H1 (cell line): ENCODE measurements around the gene LIPC. TPM values are rescaled to one million over a fixed set of nuclear protein-coding genes. Genes with fewer than 3 reads are reported as not detected.

Experiments
- CTCF ChIA-PET: fragments of 300-600 bp; sonication (Branson Sonifier 250); formaldehyde crosslinking; loops from one replicate; lab custom pipeline; 2021; ENCODE audit not compliant: partially characterized antibody; lab: Charles Lee
- POLR2A ChIA-PET: fragments of 300-600 bp; sonication (Branson Sonifier 250); formaldehyde crosslinking; loops from one replicate; lab custom pipeline; 2021; ENCODE audit warnings: inconsistent platforms; ENCODE audit not compliant: partially characterized antibody; lab: Charles Lee
- DNase-seq, 2 experiments: peaks; one replicate each; pipeline versions ENCODE4 v3.0.0 to v3.0.0-alpha.2; 2010 to 2022; ENCODE audit warnings: low spot score in 2 of 2, low read depth in 1 of 2, mixed read lengths in 1 of 2
- FAIRE-seq: peaks from 2 replicates; lab custom pipeline; 2011; peaks lifted over from hg19 to GRCh38; lab: Jason Lieb, UNC
- H2AFZ ChIP-seq: 2 replicates; pipeline ENCODE4 v1.8.1; 2012; ENCODE audit warnings: low read length, inconsistent platforms
- H2AK5ac ChIP-seq: 2 replicates; pipeline ENCODE4 v1.6.1; 2013; ENCODE audit warnings: low read depth, low read length
- H2BK120ac ChIP-seq: replicated peaks from 2 replicates; pipeline ENCODE3; 2013; ENCODE audit warnings: low read depth, low read length, inconsistent platforms
- H2BK12ac ChIP-seq: 2 replicates; pipeline ENCODE4 v1.6.1; 2013; ENCODE audit warnings: low read depth, low read length
- H2BK15ac ChIP-seq: 2 replicates; pipeline ENCODE4 v1.6.1; 2013; ENCODE audit warnings: low read length
- H2BK20ac ChIP-seq: 2 replicates; pipeline ENCODE4 v1.6.1; 2013; ENCODE audit warnings: low read length
- H2BK5ac ChIP-seq: 2 replicates; pipeline ENCODE4 v1.6.1; 2013; ENCODE audit warnings: low read depth, low read length
- H3K14ac ChIP-seq: 2 replicates; pipeline ENCODE4 v1.6.1; 2013; ENCODE audit warnings: inconsistent platforms; ENCODE audit not compliant: insufficient read length
- H3K18ac ChIP-seq: 2 replicates; pipeline ENCODE4 v1.6.1; 2013; ENCODE audit warnings: low read length; ENCODE audit errors: extremely low read depth
- H3K23ac ChIP-seq: 2 replicates; pipeline ENCODE4 v1.6.1; 2013; ENCODE audit warnings: inconsistent platforms; ENCODE audit not compliant: insufficient read length
- H3K23me2 ChIP-seq: 2 replicates; pipeline ENCODE4 v1.6.1; 2013; ENCODE audit warnings: low read depth, low read length
- H3K27ac ChIP-seq: 2 replicates; pipeline ENCODE4 v1.6.1; 2011; ENCODE audit warnings: low read depth, low read length, inconsistent platforms
- H3K27me3 ChIP-seq, 4 experiments: replicated peaks in 1 of 4; 1 replicate in 1 of 4; 2 replicates in 3 of 4; pipeline versions ENCODE4 v1.6.1 to v1.8.1; 2011 to 2013; ENCODE audit warnings: low read length in 3 of 4, mild to moderate bottlenecking in 3 of 4, inconsistent platforms in 2 of 4, mixed read lengths in 2 of 4, moderate library complexity in 1 of 4; ENCODE audit not compliant: control insufficient read depth in 3 of 4, insufficient read depth in 3 of 4; ENCODE audit errors: extremely low read depth in 1 of 4
- H3K36me3 ChIP-seq, 4 experiments: 2 replicates each; pipeline versions ENCODE4 v1.6.1 to v1.8.1; 2011 to 2013; ENCODE audit warnings: mild to moderate bottlenecking in 4 of 4, low read length in 3 of 4, moderate library complexity in 2 of 4, control low read depth in 1 of 4, inconsistent platforms in 1 of 4; ENCODE audit not compliant: insufficient read depth in 4 of 4, control insufficient read depth in 2 of 4
- H3K4ac ChIP-seq: replicated peaks from 2 replicates; pipeline ENCODE3; 2013; ENCODE audit warnings: low read length, low read depth, mixed read lengths, inconsistent platforms; ENCODE audit not compliant: insufficient read length
- H3K4me1 ChIP-seq, 4 experiments: replicated peaks in 1 of 4; 1 replicate in 1 of 4; 2 replicates in 3 of 4; pipeline versions ENCODE4 v1.6.1 to v1.8.1; 2011 to 2013; ENCODE audit warnings: low read length in 3 of 4, inconsistent platforms in 2 of 4, mixed read lengths in 1 of 4; ENCODE audit not compliant: insufficient read depth in 4 of 4, control insufficient read depth in 3 of 4
- H3K4me2 ChIP-seq, 2 experiments: 2 replicates each; pipeline versions ENCODE4 v1.6.1 to v1.8.1; 2011 to 2013; ENCODE audit warnings: low read depth in 2 of 2, low read length in 2 of 2, control low read depth in 1 of 2, inconsistent platforms in 1 of 2, mild to moderate bottlenecking in 1 of 2; ENCODE audit not compliant: insufficient read depth in 1 of 2
- H3K4me3 ChIP-seq, 4 experiments: fragments of 200-600, 300-600 bp in 1 of 4; sonication (generic), shearing (Covaris generic), sonication (Bioruptor Twin) in 1 of 4; 2 replicates each; pipeline versions ENCODE4 v1.5.1 to v1.8.1; 2011 to 2016; ENCODE audit warnings: low read length in 4 of 4, low read depth in 3 of 4, control low read depth in 2 of 4, inconsistent platforms in 2 of 4, mild to moderate bottlenecking in 2 of 4, mixed read lengths in 1 of 4, moderate library complexity in 1 of 4; ENCODE audit not compliant: insufficient read depth in 2 of 4; ENCODE audit errors: extremely low read depth in 1 of 4
- H3K56ac ChIP-seq: replicated peaks from 2 replicates; pipeline ENCODE3; 2013; ENCODE audit warnings: low read depth, mild to moderate bottlenecking, mixed read lengths, low read length, inconsistent platforms; ENCODE audit not compliant: insufficient read length
- H3K79me1 ChIP-seq: 2 replicates; pipeline ENCODE4 v1.6.1; 2013; ENCODE audit warnings: low read depth, low read length, control low read depth
- H3K79me2 ChIP-seq, 2 experiments: 2 replicates each; pipeline versions ENCODE4 v1.6.1 to v1.8.1; 2012 to 2013; ENCODE audit warnings: low read length in 2 of 2, mild to moderate bottlenecking in 2 of 2, inconsistent platforms in 1 of 2; ENCODE audit not compliant: insufficient read depth in 2 of 2, control insufficient read depth in 1 of 2
- H3K9ac ChIP-seq, 4 experiments: replicated peaks in 1 of 4; 1 replicate in 1 of 4; 2 replicates in 3 of 4; pipeline versions ENCODE4 v1.6.1 to v1.8.1; 2011 to 2013; ENCODE audit warnings: low read depth in 3 of 4, low read length in 3 of 4, control low read depth in 2 of 4, mild to moderate bottlenecking in 2 of 4, moderate library complexity in 2 of 4, inconsistent platforms in 1 of 4; ENCODE audit errors: extremely low read depth in 1 of 4
- H3K9me3 ChIP-seq, 2 experiments: 2 replicates each; pipeline versions ENCODE4 v1.6.1 to v1.8.1; 2012 to 2013; ENCODE audit warnings: mild to moderate bottlenecking in 2 of 2, moderate library complexity in 2 of 2, control low read depth in 1 of 2, inconsistent platforms in 1 of 2, low read depth in 1 of 2, low read length in 1 of 2, mixed read lengths in 1 of 2; ENCODE audit not compliant: insufficient read depth in 2 of 2
- H4K20me1 ChIP-seq, 2 experiments: replicated peaks in 1 of 2; 2 replicates each; pipeline versions ENCODE3 to v1.8.1; 2011 to 2013; ENCODE audit warnings: inconsistent platforms in 2 of 2, low read length in 2 of 2, mild to moderate bottlenecking in 1 of 2; ENCODE audit not compliant: insufficient read depth in 2 of 2, control insufficient read depth in 1 of 2
- H4K5ac ChIP-seq: 2 replicates; pipeline ENCODE4 v1.6.1; 2013; ENCODE audit warnings: low read length, low read depth, mixed read lengths, inconsistent platforms; ENCODE audit not compliant: insufficient read length
- H4K8ac ChIP-seq: 2 replicates; pipeline ENCODE4 v1.8.0; 2013; ENCODE audit warnings: mild to moderate bottlenecking, moderate library complexity, low read length, inconsistent platforms; ENCODE audit not compliant: insufficient read depth; ENCODE audit errors: extremely low read depth
- H4K91ac ChIP-seq: replicated peaks from 2 replicates; pipeline ENCODE3; 2013; ENCODE audit warnings: low read length, mixed read lengths, inconsistent platforms; ENCODE audit not compliant: insufficient read length
- TEAD4 ChIP-seq: IDR thresholded peaks from 2 replicates; pipeline ENCODE4 v1.6.1; 2012; ENCODE audit warnings: low read depth, low read length, inconsistent platforms, mixed read lengths
- WGBS, 2 experiments: shearing (Covaris generic) in 1 of 2; methylation state at CpG; one replicate each; pipeline versions ENCODE4 v1.1.6 to v1.1.7; 2013 to 2015; ENCODE audit warnings: low lambda C conversion rate in 2 of 2, mixed read lengths in 2 of 2, inconsistent platforms in 1 of 2, low coverage in 1 of 2, missing lambda C conversion rate in 1 of 2; ENCODE audit not compliant: insufficient replicate concordance in 2 of 2, insufficient coverage in 1 of 2, insufficient read length in 1 of 2; ENCODE audit errors: extremely low coverage in 1 of 2, missing lambda C conversion rate in 1 of 2; 5-methylcytosine and 5-hydroxymethylcytosine counted together
- polyA plus RNA-seq, 7 experiments: library from polyadenylated mRNA; depleted of rRNA in 3 of 7; stranded (reverse) in 5 of 7; unstranded in 2 of 7; fragments of >200 nt in 5 of 7; fragments of 200-250 nt in 2 of 7; gene quantifications; 1 replicate in 5 of 7; 2 replicates in 1 of 7; 4 replicates in 1 of 7; pipeline versions ENCODE4 v1.2.1 to v1.2.3, GENCODE V29; 2011 to 2013; ENCODE audit warnings: missing spikeins in 2 of 7, mixed read lengths in 2 of 7
- total RNA-seq: library from RNA; stranded (reverse); fragmentation: NEBNext Ultra II Directional; extraction: Animal tissue kit (Norgen Biotek cat#: 25700); gene quantifications from 2 replicates; pipeline ENCODE4 v1.2.1, GENCODE V29; 2021

Gene LIPC
- total and polyA plus RNA-seq, 2 of the 8 experiments (the other 6 are each of a cell fraction or from before 2014, with no cell fraction given) = not detected

- no peak overlapping the region for H2BK5ac ChIP-seq
- no peak overlapping the region for H3K56ac ChIP-seq
- H3K36me3 ChIP-seq = no peaks in the 10 kb centered on the region
- no peak overlapping the region for H2BK12ac ChIP-seq
- CTCF ChIA-PET = interaction anchor here (1.8 kb wide), 1 partner anchor 17 kb away, joined by 6 read pairs; no protein-coding TSS in a partner anchor
- no peaks in the 10 kb centered on the region for H3K23me2 ChIP-seq
- no peaks in the 10 kb centered on the region for H3K4me1 ChIP-seq
- no peak overlapping the region for H3K4me3 ChIP-seq
- TF ChIP-seq TEAD4 = no peak
- H3K14ac ChIP-seq = no peak overlapping the region
- no peak overlapping the region for H3K27ac ChIP-seq
- no peak overlapping the region for H4K91ac ChIP-seq
- H3K23ac ChIP-seq = no peak overlapping the region
- no peak overlapping the region for H3K9ac ChIP-seq
- FAIRE-seq (no peak), DNase-seq (no peak)
- no peak overlapping the region for H2BK20ac ChIP-seq
- H2AFZ ChIP-seq = no peak overlapping the region
- H4K8ac ChIP-seq = no peak overlapping the region
- peaks cover 9 to 13% of the 10 kb centered on the region in 2 experiments; a peak in 3 of 4 replicates for H3K9me3 ChIP-seq
- H3K4me2 ChIP-seq = no peak overlapping the region
- no peaks in the 10 kb centered on the region for H3K79me2 ChIP-seq
- no peaks in the 10 kb centered on the region for H4K20me1 ChIP-seq
- POLR2A ChIA-PET = no interaction called here
- H4K5ac ChIP-seq = no peak overlapping the region
- H3K4ac ChIP-seq = no peak overlapping the region
- no peak overlapping the region for H2BK15ac ChIP-seq
- H2BK120ac ChIP-seq = no peak overlapping the region
- H2AK5ac ChIP-seq = no peak overlapping the region
- no peaks in the 10 kb centered on the region for H3K27me3 ChIP-seq
- H3K18ac ChIP-seq = no peak overlapping the region
- 92% methylated on average over 27 of the region's 27 CpGs; no CpG with 5 or more reads in 1 of the 2 experiments for WGBS, 2 experiments
- no peaks in the 10 kb centered on the region for H3K79me1 ChIP-seq
Observed at GRCh38 chr15:58490086-58490887, 58.5 kb downstream of the LIPC start.
